Activated T-cell treated with anti-CD3 and anti-CD28 coated beads for 1 hour (primary cell): ENCODE data around the gene FAM98B.

ENCODE experiments used
- DNase-seq: peaks from one replicate; pipeline ENCODE4 v3.0.0-alpha.2; 2020; ENCODE audit warnings: low read depth

The FAM98B gene

DNA sequence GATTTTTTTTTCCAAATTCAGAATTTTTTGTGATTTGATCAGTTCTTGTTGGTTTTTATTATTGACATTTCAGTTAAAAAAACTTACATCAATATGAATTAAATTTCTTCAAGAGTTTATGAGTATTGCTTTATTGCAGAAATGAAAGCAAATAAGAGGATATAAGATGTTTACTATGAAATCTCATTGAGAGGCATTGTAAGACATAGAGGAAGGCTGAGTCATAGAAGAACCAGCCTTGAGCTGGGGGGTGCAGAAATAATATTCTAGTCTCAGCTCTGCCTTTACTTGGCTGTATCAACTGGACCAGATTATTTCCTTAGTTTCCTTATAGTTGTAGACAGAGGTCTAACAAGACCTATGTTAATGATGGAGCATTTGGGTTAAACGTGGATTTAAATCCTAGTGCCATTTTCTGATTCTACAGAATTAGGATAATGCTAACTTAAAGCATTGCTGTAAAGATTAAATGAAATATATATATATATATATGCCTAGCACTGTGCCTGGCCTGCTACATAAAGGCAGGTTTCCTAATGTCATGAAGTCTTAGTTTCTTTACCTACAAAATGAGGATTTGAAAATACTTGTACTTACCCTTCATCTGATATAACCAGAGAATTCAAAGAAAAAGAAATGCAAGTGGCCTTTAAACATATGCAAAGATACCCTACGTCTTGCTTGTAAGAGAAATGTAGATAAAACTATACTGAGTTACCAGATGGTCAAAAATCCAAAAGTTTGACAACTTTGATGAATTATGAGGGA, 7.3 kb downstream of the FAM98B start:
- no peak for DNase-seq

DNA sequence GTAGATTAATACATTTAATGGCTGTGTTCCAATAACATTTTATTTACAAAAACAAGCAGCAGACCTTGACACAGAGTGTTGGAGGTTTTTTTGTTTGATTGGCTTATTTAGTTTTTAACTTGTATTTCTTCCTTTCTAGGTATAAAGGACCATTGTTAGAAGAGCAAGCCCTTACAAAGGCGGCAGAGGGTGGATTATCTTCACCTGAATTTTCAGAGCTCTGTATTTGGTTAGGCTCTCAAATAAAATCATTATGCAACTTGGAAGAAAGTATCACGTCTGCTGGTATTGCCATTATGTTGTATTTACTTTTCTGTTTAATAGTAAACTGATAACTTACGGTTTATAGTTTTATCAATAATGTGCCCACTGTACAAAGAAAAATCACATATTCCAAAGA, 10.0 kb downstream of the FAM98B start:
- no peak for DNase-seq

DNA sequence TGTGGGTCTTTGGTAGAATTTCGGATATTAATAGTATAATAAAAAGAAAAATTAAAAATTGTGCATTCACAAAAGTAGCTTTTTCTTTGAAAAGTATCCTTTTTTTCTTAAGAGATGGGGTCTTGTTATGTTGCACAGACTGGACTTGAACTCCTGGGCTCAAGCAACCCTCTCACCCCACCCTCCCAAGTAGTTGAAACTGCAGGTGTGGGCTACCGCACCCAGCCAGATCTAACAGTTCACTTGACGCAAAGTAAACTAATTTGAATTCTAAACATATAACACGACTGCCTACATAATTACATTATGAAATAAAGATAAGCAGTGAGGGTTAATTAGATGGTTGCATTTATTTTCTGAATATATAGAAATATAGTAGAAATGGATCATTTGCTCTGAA, 10.7 kb downstream of the FAM98B start:
- DNase-seq: no peak

DNA sequence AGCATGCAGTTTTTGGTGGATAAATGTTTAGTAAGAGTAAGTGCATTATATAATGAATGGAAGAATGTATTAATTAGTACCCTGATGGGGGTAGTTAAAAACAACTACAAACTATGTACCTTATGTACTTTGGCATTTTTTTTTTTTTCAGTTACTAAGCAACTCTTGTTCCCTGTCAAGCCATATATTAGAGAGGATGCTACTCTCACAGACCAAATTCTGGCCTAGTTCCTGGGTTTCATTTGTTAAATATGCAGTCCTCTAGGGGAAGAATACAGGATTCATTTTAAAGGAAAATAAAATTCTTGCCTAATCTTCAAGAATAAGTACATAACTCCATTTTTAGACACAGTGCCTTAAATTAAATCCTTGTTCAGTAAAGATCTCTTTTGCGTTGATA, 16.9 kb downstream of the FAM98B start:
- no peak for DNase-seq

- no peak for DNase-seq
Observed at GRCh38 chr15:38471974-38472373, 18.0 kb downstream of the FAM98B start.

DNA sequence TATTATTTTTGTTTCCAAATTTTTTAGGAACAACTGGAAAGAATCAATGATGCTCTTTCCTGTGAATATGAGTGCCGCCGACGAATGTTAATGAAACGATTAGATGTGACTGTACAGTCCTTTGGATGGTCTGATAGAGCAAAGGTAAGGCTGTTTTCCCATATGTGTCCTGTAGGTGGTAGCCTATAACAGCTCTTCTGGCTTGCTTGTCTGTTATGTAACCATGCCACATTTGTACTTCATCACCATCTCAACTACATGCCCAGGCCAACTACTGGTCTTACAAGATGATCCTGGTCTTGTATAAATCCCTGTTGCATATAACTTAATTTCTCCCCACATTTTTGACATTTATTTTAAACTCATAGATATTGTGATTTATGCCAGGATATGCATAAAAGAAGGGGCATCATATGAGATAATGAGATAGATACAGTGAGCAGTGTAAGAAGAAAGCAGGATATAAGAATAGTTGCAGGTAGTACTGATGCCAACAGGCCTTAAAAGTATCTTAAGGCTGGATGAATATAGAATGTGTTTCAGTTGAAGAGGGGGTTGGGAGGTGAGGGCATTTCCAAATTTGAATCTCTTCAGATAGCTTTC, 20.3 kb downstream of the FAM98B start:
- no peak for DNase-seq

GRCh38 chr15:38475361-38475760, 21.4 kb downstream of the FAM98B start:
- DNase-seq: no peak

DNA sequence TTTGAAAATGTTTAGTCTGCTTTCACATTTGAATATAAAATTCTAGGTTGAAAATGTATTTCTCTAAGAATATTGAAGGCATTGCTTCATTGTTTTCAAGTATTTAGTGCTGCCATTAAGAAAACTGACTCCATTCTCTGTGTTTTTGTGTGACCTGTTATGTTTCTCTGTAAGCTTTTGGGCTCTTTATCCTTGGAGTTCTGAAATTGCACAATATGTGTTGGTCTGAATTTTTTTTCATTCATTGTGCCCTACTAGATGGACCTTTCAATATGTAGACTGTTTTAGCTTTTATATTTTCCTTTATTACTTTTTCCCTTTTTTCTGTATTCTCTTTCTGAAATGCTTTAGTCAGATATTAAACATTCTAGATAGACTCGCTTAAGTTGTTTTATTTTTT, 22.2 kb downstream of the FAM98B start:
- no peak for DNase-seq

- no peak for DNase-seq
Observed at GRCh38 chr15:38477637-38478036, 23.7 kb downstream of the FAM98B start.

DNA sequence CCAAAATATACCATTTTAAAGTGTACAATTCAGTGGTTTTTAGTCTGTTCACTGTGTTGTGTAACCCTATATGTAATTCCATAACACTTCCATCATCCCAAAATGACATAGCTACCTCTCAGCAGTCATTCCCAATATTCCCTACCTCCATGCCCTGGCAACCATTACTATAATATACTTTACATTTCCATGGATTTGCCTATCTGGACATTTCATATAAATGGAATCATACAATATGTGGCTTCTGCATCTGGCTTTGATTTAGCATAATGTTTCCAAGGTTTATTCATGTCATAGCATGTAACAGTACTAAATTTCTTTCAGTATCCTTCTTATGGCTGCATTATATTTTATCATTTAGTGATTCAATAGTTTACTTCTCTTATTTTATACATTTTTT, 25.3 kb downstream of the FAM98B start:
- DNase-seq: no peak

DNA sequence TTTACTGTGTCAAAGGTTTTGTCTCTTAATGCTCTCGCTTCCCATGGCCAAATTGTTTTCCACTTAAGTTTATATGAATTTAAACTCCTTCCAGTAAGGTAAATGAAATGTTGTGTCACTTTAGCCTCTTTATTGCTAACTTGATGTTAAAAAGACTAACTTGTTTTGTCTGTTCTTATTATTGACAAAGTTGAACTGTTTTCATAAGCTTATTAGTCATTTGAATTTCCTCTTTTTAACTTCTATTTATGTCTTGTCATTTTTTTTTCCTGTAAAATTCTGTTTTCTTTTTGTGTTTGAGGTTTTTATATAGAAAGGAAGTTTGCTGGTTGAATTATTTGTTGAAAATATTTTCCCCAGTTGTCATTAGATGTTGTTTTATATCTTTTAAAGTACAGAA, 25.8 kb downstream of the FAM98B start:
- no peak for DNase-seq

- no peak for DNase-seq
Observed at GRCh38 chr15:38481113-38481512, 27.2 kb downstream of the FAM98B start.

DNA sequence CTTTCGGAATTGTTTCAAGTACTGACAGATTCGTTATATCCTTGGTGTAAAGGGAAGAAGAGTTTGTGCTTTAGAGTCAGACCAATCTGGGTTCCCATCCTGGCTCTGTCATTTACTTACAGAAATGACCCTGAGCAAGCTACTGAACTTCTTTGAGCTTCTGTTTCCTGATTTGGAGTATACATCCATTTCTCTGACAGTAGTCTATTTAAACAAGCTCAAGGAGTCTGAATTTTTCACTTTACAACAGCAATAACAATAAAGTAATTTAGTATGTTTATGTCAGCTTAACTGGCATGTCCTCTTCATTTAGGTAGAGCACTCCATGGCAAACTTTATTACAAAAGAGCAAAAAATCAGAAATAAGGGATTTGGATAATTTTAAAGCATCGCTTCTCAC, 27.8 kb downstream of the FAM98B start:
- no peak for DNase-seq

DNA sequence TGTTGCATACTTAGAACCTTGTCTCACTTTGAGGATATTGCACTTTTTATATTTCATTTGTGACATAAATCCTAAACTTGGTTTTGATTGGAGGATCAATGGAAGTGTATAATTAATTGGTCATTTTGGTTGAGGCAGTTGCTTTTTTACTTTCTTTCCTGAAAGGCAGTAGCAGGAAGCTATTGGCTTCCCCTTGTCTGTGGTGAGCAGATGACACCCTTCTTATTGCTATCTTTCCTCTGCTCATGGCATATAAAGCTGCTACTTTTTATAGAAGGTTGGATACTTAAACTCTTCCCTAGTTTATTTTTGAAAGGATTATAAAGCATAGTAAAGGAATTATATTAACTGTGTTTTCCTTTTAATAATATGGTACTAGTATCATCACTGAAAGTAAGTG, 28.6 kb downstream of the FAM98B start:
- no peak for DNase-seq

- no peak for DNase-seq
Observed at GRCh38 chr15:38486936-38487335, 33.0 kb downstream of the FAM98B start.

- no peak for DNase-seq
Observed at GRCh38 chr15:38487378-38487777, 33.5 kb downstream of the FAM98B start.

GRCh38 chr15:38490242-38490922, 36.5 kb downstream of the FAM98B start:
- DNase-seq: no peak

DNA sequence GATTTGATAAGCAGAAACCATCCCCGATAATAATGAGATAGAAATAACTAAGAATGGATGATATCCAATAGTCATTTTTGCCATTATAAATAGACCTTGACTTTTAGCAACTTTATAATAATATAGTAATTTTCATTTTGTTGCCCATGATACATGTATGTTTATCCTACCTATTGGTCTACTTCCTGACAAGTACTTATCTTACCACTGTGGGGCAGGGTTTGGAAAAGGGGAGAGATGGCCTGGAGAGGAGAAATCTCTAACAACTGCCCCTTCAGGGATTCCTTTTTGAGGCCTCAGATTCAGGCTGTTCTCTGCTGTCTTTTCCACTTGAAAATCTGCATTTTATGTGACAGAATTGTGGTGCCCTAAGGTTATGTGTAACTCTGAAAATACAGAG, 42.2 kb downstream of the FAM98B start:
- no peak for DNase-seq

GRCh38 chr15:38499651-38500050, 45.7 kb downstream of the FAM98B start:
- DNase-seq: no peak

GRCh38 chr15:38503496-38503895, 49.6 kb downstream of the FAM98B start:
- no peak for DNase-seq

GRCh38 chr15:38504680-38505467, 50.9 kb downstream of the FAM98B start:
- no peak for DNase-seq

DNA sequence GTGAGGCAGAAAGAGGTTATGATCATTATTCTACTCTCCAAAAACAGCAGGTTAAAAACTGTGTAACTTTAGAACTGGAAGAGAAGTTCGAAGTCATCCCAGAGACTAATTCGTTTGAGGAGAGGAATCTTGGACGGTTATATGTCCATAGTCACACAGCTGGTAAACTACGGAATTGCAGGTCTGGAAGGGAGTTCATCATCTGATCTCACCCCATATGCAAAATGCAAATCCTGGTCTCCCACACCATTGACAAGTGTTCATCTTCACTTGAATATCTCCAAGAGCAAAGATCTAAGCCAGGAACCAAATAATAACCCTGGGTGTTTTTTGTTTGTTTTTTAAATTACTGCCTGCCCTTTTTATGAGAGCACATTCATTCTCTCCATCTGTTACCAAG, 53.1 kb downstream of the FAM98B start:
- no peak for DNase-seq

DNA sequence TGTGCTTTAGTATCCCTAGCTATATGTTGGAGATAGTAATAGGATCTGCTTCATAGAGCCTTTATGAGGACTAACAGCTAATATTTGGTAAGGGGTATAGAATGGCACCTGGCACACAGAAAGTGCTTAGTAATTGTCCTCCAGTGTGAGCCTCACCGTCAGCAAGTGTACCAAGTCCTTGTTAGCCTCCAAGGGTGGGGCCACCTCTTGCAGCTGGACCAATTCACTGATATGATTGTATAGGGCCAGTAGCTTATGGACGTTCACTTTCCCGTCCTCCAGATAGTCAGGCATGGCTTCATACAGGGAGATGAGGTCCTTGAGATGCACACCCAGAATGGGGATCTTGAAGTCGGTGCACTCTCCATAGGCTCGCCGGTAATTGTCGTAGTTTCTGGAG, 53.6 kb downstream of the FAM98B start:
- DNase-seq: no peak
